WTC11 (cell line): ENCODE results near the gene RNF151. TPM values are rescaled to one million over a fixed set of nuclear protein-coding genes. Genes with fewer than 3 reads are reported as not detected.
A peak's percentile ranks its signal among the peaks of the same experiment; 100 is the strongest.
"Not testable (repeated sequence)": the region's sequence is repeated elsewhere in the genome, so short reads cannot be mapped to it uniquely, and the experiment has no call there.

Source experiments
- ATAC-seq: fragments of 200-7000 bp; cut with Tn5 transposase; 2 replicates; pipeline ENCODE4 v1.10.0; 2021; ENCODE audit warnings: mild to moderate bottlenecking, moderate library complexity
- CTCF ChIA-PET: fragments of 300-600 bp; sonication (Branson Sonifier 250); formaldehyde crosslinking; loops from one replicate; lab custom pipeline; 2021; ENCODE audit warnings: antibody characterized with exemption; lab: Charles Lee
- POLR2A ChIA-PET: fragments of 350-600 bp; sonication (Branson Sonifier 250); formaldehyde crosslinking; loops from one replicate; lab custom pipeline; 2021; ENCODE audit warnings: antibody characterized with exemption; lab: Charles Lee
- DNase-seq: peaks from one replicate; pipeline ENCODE4 v3.0.0; 2021; ENCODE audit warnings: low spot score
- H3K27ac Mint-ChIP-seq: 2 replicates; pipeline ENCODE4 v1.8.0; 2021; ENCODE audit warnings: mixed read lengths
- H3K27me3 Mint-ChIP-seq: 2 replicates; pipeline ENCODE4 v1.8.0; 2021; ENCODE audit warnings: low read depth, mild to moderate bottlenecking, moderate library complexity, mixed read lengths
- H3K36me3 Mint-ChIP-seq: 2 replicates; pipeline ENCODE4 v1.8.0; 2021; ENCODE audit warnings: mixed read lengths
- H3K4me1 Mint-ChIP-seq: 2 replicates; pipeline ENCODE4 v1.8.0; 2022; ENCODE audit warnings: mixed read lengths
- H3K4me3 Mint-ChIP-seq: 2 replicates; pipeline ENCODE4 v1.8.0; 2021; ENCODE audit warnings: mild to moderate bottlenecking, moderate library complexity, mixed read lengths
- H3K9me3 Mint-ChIP-seq: 2 replicates; pipeline ENCODE4 v1.8.0; 2021; ENCODE audit warnings: mixed read lengths
- CBFB ChIP-seq: sonication (generic); formaldehyde crosslinking; IDR thresholded peaks from 2 replicates; pipeline ENCODE4 v1.8.1; 2022; ENCODE audit warnings: mild to moderate bottlenecking, low read depth, missing genetic modification reagents
- ELF4 ChIP-seq: sonication (generic); formaldehyde crosslinking; IDR thresholded peaks from 2 replicates; pipeline ENCODE4 v1.8.1; 2022; ENCODE audit warnings: low read depth, mild to moderate bottlenecking, moderate library complexity, missing genetic modification reagents
- EMX1 ChIP-seq: fragments of 250-450 bp; sonication (Bioruptor Pico); IDR thresholded peaks from 2 replicates; pipeline ENCODE4 v1.8.0; 2021; ENCODE audit warnings: mild to moderate bottlenecking
- ETV6 ChIP-seq: sonication (generic); formaldehyde crosslinking; IDR thresholded peaks from 2 replicates; pipeline ENCODE4 v1.8.1; 2022; ENCODE audit warnings: mild to moderate bottlenecking, missing genetic modification reagents
- GRHL2 ChIP-seq: fragments of 250-450 bp; sonication (Bioruptor Pico); IDR thresholded peaks from 2 replicates; pipeline ENCODE4 v1.8.0; 2022; ENCODE audit warnings: mild to moderate bottlenecking, moderate library complexity; ENCODE audit not compliant: insufficient replicate concordance, severe bottlenecking
- MYBL2 ChIP-seq: sonication (generic); formaldehyde crosslinking; IDR thresholded peaks from 2 replicates; pipeline ENCODE4 v1.8.1; 2023; ENCODE audit warnings: mild to moderate bottlenecking, moderate library complexity, missing genetic modification reagents
- NFE2L1 ChIP-seq: sonication (generic); formaldehyde crosslinking; IDR thresholded peaks from 2 replicates; pipeline ENCODE4 v1.8.1; 2023; ENCODE audit warnings: missing genetic modification reagents
- NR3C1 ChIP-seq: sonication (generic); formaldehyde crosslinking; conservative IDR thresholded peaks from 2 replicates; pipeline ENCODE4 v1.8.1; 2023; ENCODE audit warnings: low read depth, mild to moderate bottlenecking, missing genetic modification reagents
- SP1 ChIP-seq: sonication (generic); formaldehyde crosslinking; conservative IDR thresholded peaks from 2 replicates; pipeline ENCODE4 v1.8.1; 2022; ENCODE audit warnings: missing genetic modification reagents
- STAT6 ChIP-seq: sonication (generic); formaldehyde crosslinking; conservative IDR thresholded peaks from 2 replicates; pipeline ENCODE4 v1.8.1; 2023; ENCODE audit warnings: mild to moderate bottlenecking, low read depth, missing genetic modification reagents, moderate library complexity
- TEAD4 ChIP-seq: sonication (generic); formaldehyde crosslinking; IDR thresholded peaks from 2 replicates; pipeline ENCODE4 v1.8.0; 2022; ENCODE audit warnings: mild to moderate bottlenecking, missing genetic modification reagents
- ZNF219 ChIP-seq: sonication (generic); formaldehyde crosslinking; IDR thresholded peaks from 2 replicates; pipeline ENCODE4 v1.8.0; 2023; ENCODE audit warnings: missing genetic modification reagents, mild to moderate bottlenecking, borderline replicate concordance
- ZNF232 ChIP-seq: sonication (generic); formaldehyde crosslinking; IDR thresholded peaks from 2 replicates; pipeline ENCODE4 v1.8.0; 2022; ENCODE audit warnings: mild to moderate bottlenecking, missing genetic modification reagents
- total RNA-seq: library from RNA; stranded (reverse); gene quantifications from 3 replicates; pipeline ENCODE4 v1.2.3, GENCODE V29; 2021
- TF ChIP-seq, protein P1 (sequence below): fragments of 250-450 bp; sonication (Bioruptor Pico); IDR thresholded peaks from 2 replicates; pipeline ENCODE4 v1.9.0; 2021; ENCODE audit warnings: mild to moderate bottlenecking
- TF ChIP-seq, protein P2 (sequence below): sonication (generic); formaldehyde crosslinking; IDR thresholded peaks from 2 replicates; pipeline ENCODE4 v1.8.1; 2022; ENCODE audit warnings: low read depth, missing genetic modification reagents, borderline replicate concordance

RNF151 gene
- total RNA-seq, 1 experiment from 2014 or later: 0.31 TPM

DNA sequence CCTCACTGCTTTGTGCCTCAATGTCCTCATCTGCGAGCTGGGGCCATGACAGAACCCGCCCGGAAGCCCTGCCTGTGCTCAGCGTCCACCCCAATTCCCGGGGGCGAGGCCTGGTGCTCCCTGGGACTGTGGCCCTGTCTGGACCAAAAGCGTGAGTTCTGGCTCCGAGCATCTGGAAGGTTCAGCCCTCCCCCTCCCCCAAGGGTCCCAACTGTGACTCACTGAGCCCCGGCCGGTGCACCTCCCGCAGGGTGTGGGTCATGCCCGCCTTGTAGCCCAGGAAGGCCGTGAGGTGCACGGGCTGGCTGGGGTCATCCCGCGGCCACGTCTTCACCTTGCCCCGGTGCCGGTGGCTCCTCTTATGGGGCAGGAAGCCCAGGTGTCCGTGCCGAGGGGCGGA is 12.9 kb upstream of the RNF151 start (continued):
- TF ChIP-seq, protein P1, sequence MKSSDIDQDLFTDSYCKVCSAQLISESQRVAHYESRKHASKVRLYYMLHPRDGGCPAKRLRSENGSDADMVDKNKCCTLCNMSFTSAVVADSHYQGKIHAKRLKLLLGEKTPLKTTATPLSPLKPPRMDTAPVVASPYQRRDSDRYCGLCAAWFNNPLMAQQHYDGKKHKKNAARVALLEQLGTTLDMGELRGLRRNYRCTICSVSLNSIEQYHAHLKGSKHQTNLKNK: no peak
- TF ChIP-seq ELF4 (CRISPR knock-in tag) (no peak), GRHL2 (CRISPR knock-in tag) (no peak), MYBL2 (CRISPR knock-in tag) (no peak), CBFB (CRISPR knock-in tag) (no peak), STAT6 (no peak), NR3C1 (CRISPR knock-in tag) (no peak), ETV6 (no peak), EMX1 (CRISPR knock-in tag) (no peak), SP1 (CRISPR knock-in tag) (no peak)
- TF ChIP-seq, protein P2, sequence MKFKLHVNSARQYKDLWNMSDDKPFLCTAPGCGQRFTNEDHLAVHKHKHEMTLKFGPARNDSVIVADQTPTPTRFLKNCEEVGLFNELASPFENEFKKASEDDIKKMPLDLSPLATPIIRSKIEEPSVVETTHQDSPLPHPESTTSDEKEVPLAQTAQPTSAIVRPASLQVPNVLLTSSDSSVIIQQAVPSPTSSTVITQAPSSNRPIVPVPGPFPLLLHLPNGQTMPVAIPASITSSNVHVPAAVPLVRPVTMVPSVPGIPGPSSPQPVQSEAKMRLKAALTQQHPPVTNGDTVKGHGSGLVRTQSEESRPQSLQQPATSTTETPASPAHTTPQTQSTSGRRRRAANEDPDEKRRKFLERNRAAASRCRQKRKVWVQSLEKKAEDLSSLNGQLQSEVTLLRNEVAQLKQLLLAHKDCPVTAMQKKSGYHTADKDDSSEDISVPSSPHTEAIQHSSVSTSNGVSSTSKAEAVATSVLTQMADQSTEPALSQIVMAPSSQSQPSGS: no peak

DNA sequence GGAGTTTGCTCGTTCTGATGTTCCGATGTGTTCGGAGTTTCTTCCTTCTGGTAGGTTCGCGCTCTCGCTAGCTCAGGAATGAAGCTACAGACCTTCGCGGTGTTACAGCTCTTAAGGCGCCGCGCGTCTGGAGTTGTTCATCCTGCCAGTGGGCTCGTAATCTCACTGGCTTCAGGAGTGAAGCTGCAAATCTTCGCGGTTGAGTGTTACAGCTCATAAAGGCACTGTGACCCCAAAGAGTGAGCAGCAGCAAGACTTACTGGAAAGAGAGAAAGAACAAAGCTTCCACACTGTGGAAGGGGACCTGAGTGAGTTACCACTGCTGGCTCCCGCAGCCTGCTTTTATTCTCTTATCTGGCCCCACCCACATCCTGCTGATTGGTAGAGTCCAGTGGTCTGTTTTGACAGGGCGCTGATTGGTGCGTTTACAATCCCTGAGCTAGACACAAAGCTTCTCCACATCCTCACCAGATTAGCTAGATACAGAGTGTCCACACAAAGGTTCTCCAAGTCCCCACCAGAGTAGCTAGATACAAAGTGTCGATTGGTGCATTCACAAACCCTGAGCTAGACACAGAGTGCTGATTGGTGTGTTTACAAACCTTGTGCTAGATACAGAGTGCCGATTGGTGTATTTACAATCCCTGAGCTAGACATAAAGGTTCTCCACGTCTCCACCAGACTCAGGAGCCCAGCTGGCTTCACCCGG is 9.1 kb upstream of the RNF151 start:
- H3K27ac Mint-ChIP-seq, H3K4me3 Mint-ChIP-seq, ATAC-seq, H3K9me3 Mint-ChIP-seq, H3K27me3 Mint-ChIP-seq, DNase-seq: not testable (repeated sequence)
- H3K4me1 Mint-ChIP-seq: peaks cover 25% of the 10 kb centered on the region
- peaks cover 16% of the 10 kb centered on the region for H3K36me3 Mint-ChIP-seq
- ChIA-PET POLR2A (interaction anchor here (0.6 kb wide), 1 partner anchor 55 kb away, joined by 3 read pairs; no protein-coding TSS in a partner anchor), CTCF (interaction anchor here (0.9 to 1.8 kb wide), 3 partner anchors 16 to 46 kb away, joined by 3 to 5 read pairs (median 4); no protein-coding TSS in a partner anchor)

GRCh38 chr16:1958143-1958491 is 8.5 kb upstream of the RNF151 start:
- peaks cover 21% of the 10 kb centered on the region for H3K36me3 Mint-ChIP-seq
- not testable (repeated sequence) for H3K4me3 Mint-ChIP-seq, DNase-seq, H3K27ac Mint-ChIP-seq, ATAC-seq, H3K27me3 Mint-ChIP-seq, H3K9me3 Mint-ChIP-seq
- H3K4me1 Mint-ChIP-seq: peaks cover 27% of the 10 kb centered on the region
- CTCF ChIA-PET: interaction anchor here (0.9 to 1.8 kb wide), 3 partner anchors 17 to 46 kb away, joined by 3 to 5 read pairs (median 4); no protein-coding TSS in a partner anchor
- POLR2A ChIA-PET: interaction anchor here (0.6 kb wide), 1 partner anchor 54 kb away, joined by 3 read pairs; no protein-coding TSS in a partner anchor

DNA sequence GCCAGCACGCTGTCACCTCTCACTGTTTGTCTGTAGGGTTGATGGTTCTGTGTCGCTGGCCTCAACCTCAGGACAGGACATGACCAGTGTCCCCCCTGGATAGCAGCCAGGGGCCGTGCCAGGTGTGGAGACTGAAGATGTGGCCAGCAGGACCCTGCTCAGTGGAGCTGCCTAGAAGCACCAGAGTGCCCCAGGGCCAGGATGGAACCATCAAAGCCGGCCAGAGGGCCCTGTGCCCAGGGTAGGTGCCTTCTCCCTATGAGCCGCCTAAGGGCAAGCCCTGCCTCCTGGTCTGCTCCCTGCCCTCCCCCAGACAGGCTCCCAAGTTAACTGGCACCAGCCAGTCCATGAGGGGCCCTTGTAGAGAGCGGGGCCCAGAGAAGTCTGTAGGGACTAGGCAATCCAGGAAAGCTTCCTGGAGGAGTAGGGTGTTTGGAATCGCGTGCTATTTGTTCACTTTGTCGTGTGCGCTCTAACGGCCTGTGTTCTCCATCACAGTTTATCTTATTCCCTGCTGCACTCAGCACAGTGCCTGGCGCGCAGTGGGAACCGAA is 7.9 kb upstream of the RNF151 start:
- no peak for TF ChIP-seq ZNF219 (CRISPR knock-in tag)
- no peak for TF ChIP-seq TEAD4 (CRISPR knock-in tag)
- no peak for TF ChIP-seq NR3C1 (CRISPR knock-in tag)
- TF ChIP-seq ELF4 (CRISPR knock-in tag): no peak
- TF ChIP-seq NFE2L1: no peak
- no peak for TF ChIP-seq ZNF232 (CRISPR knock-in tag)
- TF ChIP-seq, all 79 proteins: peak for 0
- Mint-ChIP-seq H3K4me3 (peak overlapping the region; percentile 93), H3K36me3 (peaks cover 28% of the 10 kb centered on the region), H3K4me1 (peaks cover 33% of the 10 kb centered on the region), H3K27ac (no peak overlapping the region), H3K9me3 (no peaks in the 10 kb centered on the region), H3K27me3 (peaks cover 6% of the 10 kb centered on the region)
- POLR2A ChIA-PET: interaction anchor here (1.1 kb wide), 1 partner anchor 15 kb away, joined by 3 read pairs; no protein-coding TSS in a partner anchor
- CTCF ChIA-PET: interaction anchor here (0.8 to 1.8 kb wide), 4 partner anchors 13 to 182 kb away, joined by 3 to 5 read pairs (median 4); no protein-coding TSS in a partner anchor
- peak; percentile 0; the same call in 1 of the 2 replicates for ATAC-seq
- DNase-seq: no peak
